ENCODE data around the gene ANHX.
A peak's percentile ranks its signal among the peaks of the same experiment; 100 is the strongest.

The ANHX gene

GRCh38 chr12:133202493-133203343, 33.0 kb downstream of the ANHX start:
- TF ChIP-seq TCF12 (IDR thresholded peaks at IDR 0.05; ENCODE audit: low read depth) (0 out of 2 replicates have a peak, but pooled peaks have one; percentile 17), YY1 (IDR thresholded peaks at IDR 0.05; ENCODE audit: low read depth) (no peak)

- TF ChIP-seq EP300 (IDR thresholded peaks at IDR 0.05; ENCODE audit: borderline replicate concordance) (no peak), ZBTB7A (IDR thresholded peaks at IDR 0.05; ENCODE audit: low read depth) (no peak), TEAD4 (IDR thresholded peaks at IDR 0.05) (no peak), TAF1 (IDR thresholded peaks at IDR 0.05; ENCODE audit: low read depth) (no peak), RAD21 (IDR thresholded peaks at IDR 0.05; ENCODE audit: low read depth) (no peak), USF1 (IDR thresholded peaks at IDR 0.05) (no peak), EGR1 (IDR thresholded peaks at IDR 0.05) (no peak), REST (IDR thresholded peaks at IDR 0.05; ENCODE audit: low read depth) (no peak), MAX (IDR thresholded peaks at IDR 0.05) (no peak), FOXM1 (IDR thresholded peaks at IDR 0.05; ENCODE audit: borderline replicate concordance, low read depth) (no peak), TCF12 (IDR thresholded peaks at IDR 0.05; ENCODE audit: low read depth) (no peak), CREB1 (IDR thresholded peaks at IDR 0.05; ENCODE audit: low read depth) (no peak), CEBPB (IDR thresholded peaks at IDR 0.05) (no peak), YY1 (IDR thresholded peaks at IDR 0.05; ENCODE audit: low read depth) (no peak), NFIC (IDR thresholded peaks at IDR 0.05) (no peak)
Observed at GRCh38 chr12:133201888-133202287, 33.8 kb downstream of the ANHX start.

GRCh38 chr12:133192847-133193246, 42.8 kb downstream of the ANHX start:
- no peak for TF ChIP-seq TAF1 (IDR thresholded peaks at IDR 0.05; ENCODE audit: low read depth)
- no peak for TF ChIP-seq FOXM1 (IDR thresholded peaks at IDR 0.05; ENCODE audit: borderline replicate concordance, low read depth)
- no peak for TF ChIP-seq EGR1 (IDR thresholded peaks at IDR 0.05)
- TF ChIP-seq CREB1 (IDR thresholded peaks at IDR 0.05; ENCODE audit: low read depth), result no peak
- TF ChIP-seq MAX (IDR thresholded peaks at IDR 0.05), result no peak
- TF ChIP-seq TCF12 (IDR thresholded peaks at IDR 0.05; ENCODE audit: low read depth), result no peak
- TF ChIP-seq RAD21 (IDR thresholded peaks at IDR 0.05; ENCODE audit: low read depth), result no peak

GRCh38 chr12:133190176-133190575, 45.5 kb downstream of the ANHX start:
- no peak for TF ChIP-seq TCF12 (IDR thresholded peaks at IDR 0.05; ENCODE audit: low read depth)
- no peak for TF ChIP-seq FOXM1 (IDR thresholded peaks at IDR 0.05; ENCODE audit: borderline replicate concordance, low read depth)
- TF ChIP-seq USF1 (IDR thresholded peaks at IDR 0.05), result no peak

- peak; percentile 77; the same call in 1 of the 2 replicates for TF ChIP-seq TAF1 (IDR thresholded peaks at IDR 0.05; ENCODE audit: low read depth)
- TF ChIP-seq RAD21 (IDR thresholded peaks at IDR 0.05; ENCODE audit: low read depth), result peak; percentile 38; the same call in 1 of the 2 replicates
- peak; percentile 76 for TF ChIP-seq TCF12 (IDR thresholded peaks at IDR 0.05; ENCODE audit: low read depth)
- TF ChIP-seq EGR1 (IDR thresholded peaks at IDR 0.05), result peak; percentile 55; the same call in 1 of the 2 replicates
- TF ChIP-seq MAX (IDR thresholded peaks at IDR 0.05), result peak; percentile 70
- no peak for TF ChIP-seq ZBTB7A (IDR thresholded peaks at IDR 0.05; ENCODE audit: low read depth)
- no peak for TF ChIP-seq REST (IDR thresholded peaks at IDR 0.05; ENCODE audit: low read depth)
- TF ChIP-seq CREB1 (IDR thresholded peaks at IDR 0.05; ENCODE audit: low read depth), result peak; percentile 98
- TF ChIP-seq FOXM1 (IDR thresholded peaks at IDR 0.05; ENCODE audit: borderline replicate concordance, low read depth), result no peak
- TF ChIP-seq TEAD4 (IDR thresholded peaks at IDR 0.05), result no peak
- TF ChIP-seq EP300 (IDR thresholded peaks at IDR 0.05; ENCODE audit: borderline replicate concordance), result no peak
- no peak; the same call in 1 of the 2 replicates for TF ChIP-seq CEBPB (IDR thresholded peaks at IDR 0.05)
- no peak for TF ChIP-seq USF1 (IDR thresholded peaks at IDR 0.05)
- 0 out of 2 replicates have a peak, but pooled peaks have one; percentile 7 for TF ChIP-seq NFIC (IDR thresholded peaks at IDR 0.05)
- peak; percentile 97 for TF ChIP-seq YY1 (IDR thresholded peaks at IDR 0.05; ENCODE audit: low read depth)
Observed at GRCh38 chr12:133181238-133181959, 54.3 kb downstream of the ANHX start, which contains the start of gene ZNF268. Gene ZNF268 (plus strand): TSS chr12:133181495. CDS start chr12:133181998, 503 bp downstream.

Data from Ishikawa (cell line).